Midbrain (tissue), 1 donor: Measurements from ENCODE around the gene UMODL1.

Experiments used
- DNase-seq: peaks from one replicate; lab custom pipeline; 2025; lab: John Stamatoyannopoulos, UW

UMODL1 gene

DNA sequence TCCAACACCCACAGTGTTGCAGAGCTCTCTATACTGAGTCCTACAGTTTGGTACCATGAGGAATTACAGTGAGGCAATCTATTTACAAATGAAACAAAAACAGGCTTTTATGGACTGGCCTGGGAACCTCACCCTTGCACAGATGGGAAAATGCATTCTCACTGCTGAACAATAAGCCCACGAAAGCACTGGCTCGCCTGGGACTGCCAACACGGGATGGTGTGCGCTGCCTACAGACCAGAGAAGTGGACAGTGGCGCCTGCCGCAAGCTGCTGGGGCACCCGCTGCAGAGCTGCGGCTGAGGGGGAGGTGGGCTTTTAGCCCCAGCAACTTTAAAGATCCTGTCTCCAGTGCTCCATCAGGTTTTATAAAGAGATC is 119.4 kb downstream of the UMODL1 start:
- DNase-seq: peak; percentile 66

DNA sequence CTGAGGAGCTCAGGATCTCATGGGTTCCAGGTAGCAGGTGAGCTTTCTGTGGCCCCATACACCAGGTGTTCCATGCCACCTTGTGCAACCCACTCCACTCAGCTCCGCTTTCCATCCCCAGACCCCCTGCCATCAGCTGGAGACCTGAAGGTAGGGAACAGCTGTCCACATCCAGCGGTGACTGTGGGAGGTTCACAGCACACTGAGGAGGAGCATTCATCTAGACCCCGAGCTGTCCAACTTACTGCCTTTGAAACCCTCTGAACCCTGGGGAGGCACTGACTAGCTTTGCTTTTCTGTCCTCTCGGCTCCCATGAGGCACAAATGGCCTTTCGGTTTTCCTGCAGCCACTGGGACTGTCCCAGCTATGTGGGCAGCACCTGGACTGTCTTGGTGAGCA is 119.9 kb downstream of the UMODL1 start:
- DNase-seq: no peak

DNA sequence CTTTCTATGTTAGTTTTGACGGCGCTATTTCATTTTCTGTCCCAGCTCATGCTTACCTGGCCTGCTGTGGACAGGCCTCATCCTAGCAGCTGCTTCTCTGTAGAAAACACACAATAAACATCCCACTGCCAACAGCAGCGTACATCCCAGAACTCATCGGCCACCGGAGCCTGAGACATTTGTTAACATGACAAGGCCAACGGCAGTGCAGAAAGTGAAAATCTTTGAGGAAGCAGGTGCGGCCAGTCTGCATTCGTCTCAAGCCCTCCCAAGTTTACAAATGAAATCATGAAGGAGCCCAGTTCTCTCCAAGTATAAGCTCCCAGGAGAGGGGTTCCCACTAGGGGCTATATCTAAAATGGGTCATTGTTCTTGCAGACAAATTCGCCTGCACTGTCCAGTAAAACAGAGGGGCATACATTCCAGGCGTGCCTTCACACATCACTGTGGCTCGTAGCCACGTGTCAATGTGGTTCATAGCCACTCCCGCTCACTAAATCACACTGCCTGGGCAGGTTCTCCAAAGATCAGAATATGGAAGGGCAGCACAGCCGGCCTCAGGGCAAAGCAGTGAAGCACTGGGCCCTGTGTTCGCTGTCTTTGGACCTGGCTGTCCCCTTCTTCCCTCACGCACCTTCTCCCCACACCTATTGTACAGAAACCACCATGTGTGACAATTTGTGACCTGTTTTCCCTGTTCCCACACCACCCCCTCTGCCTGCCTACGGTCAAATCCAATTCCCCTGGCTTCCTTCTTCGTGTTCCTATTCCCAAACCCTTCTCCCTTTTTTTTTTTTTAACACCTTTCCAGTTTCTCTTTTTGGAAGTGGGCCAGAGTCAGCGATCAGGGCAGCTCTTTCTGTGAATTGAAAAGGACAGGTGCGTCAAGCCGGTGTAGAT is 120.8 kb downstream of the UMODL1 start:
- DNase-seq: no peak
